GM23338 (cell line): ENCODE results near the gene TTC27. TPM values are rescaled to one million over a fixed set of nuclear protein-coding genes. Genes with fewer than 3 reads are reported as not detected.

Source experiments
- ATAC-seq: fragments of 200-7000 bp; cut with Tn5 transposase; 3 replicates; pipeline ENCODE4 v1.9.1; 2020
- DNase-seq: peaks from one replicate; pipeline ENCODE4 v3.0.0-alpha.2; 2015; ENCODE audit warnings: low spot score
- H2AFZ ChIP-seq: fragments of 200-600 bp; sonication (generic); 2 replicates; pipeline ENCODE4 v1.8.0; 2016; ENCODE audit warnings: antibody characterized with exemption, mild to moderate bottlenecking, moderate library complexity
- H3F3A ChIP-seq: fragments of 200-600 bp; sonication (generic); replicated peaks from 2 replicates; pipeline ENCODE4 v1.8.0; 2017; ENCODE audit warnings: antibody characterized with exemption, mixed run types, low read depth
- H3K27ac ChIP-seq: fragments of 200-600 bp; sonication (generic); 2 replicates; pipeline ENCODE4 v1.6.1; 2016; ENCODE audit warnings: low read depth
- H3K27me3 ChIP-seq: fragments of 200-600 bp; sonication (generic); 2 replicates; pipeline ENCODE4 v1.8.0; 2016; ENCODE audit warnings: mild to moderate bottlenecking, mixed run types, moderate library complexity; ENCODE audit not compliant: insufficient read depth
- H3K36me3 ChIP-seq: fragments of 200-600 bp; sonication (generic); 2 replicates; pipeline ENCODE4 v1.8.0; 2016; ENCODE audit warnings: mild to moderate bottlenecking; ENCODE audit not compliant: insufficient read depth
- H3K4me1 ChIP-seq: fragments of 200-600 bp; sonication (generic); 2 replicates; pipeline ENCODE4 v1.8.0; 2016; ENCODE audit warnings: mild to moderate bottlenecking, moderate library complexity; ENCODE audit not compliant: insufficient read depth
- H3K4me2 ChIP-seq: fragments of 200-600 bp; sonication (generic); 2 replicates; pipeline ENCODE4 v1.7.1; 2017; ENCODE audit warnings: mixed run types
- H3K4me3 ChIP-seq: fragments of 200-600 bp; sonication (generic); 2 replicates; pipeline ENCODE4 v1.6.1; 2016; ENCODE audit warnings: mixed run types
- H3K79me2 ChIP-seq: fragments of 200-600 bp; sonication (generic); replicated peaks from 2 replicates; pipeline ENCODE4 v1.8.0; 2017; ENCODE audit warnings: mild to moderate bottlenecking; ENCODE audit not compliant: insufficient read depth
- H3K9me2 ChIP-seq: fragments of 200-600 bp; sonication (generic); 2 replicates; pipeline ENCODE4 v1.8.0; 2017; ENCODE audit not compliant: insufficient read depth
- H4K20me1 ChIP-seq: fragments of 200-600 bp; sonication (generic); replicated peaks from 2 replicates; pipeline ENCODE4 v1.8.0; 2017; ENCODE audit warnings: mild to moderate bottlenecking; ENCODE audit not compliant: insufficient read depth
- H3K27ac Mint-ChIP-seq: 2 replicates; pipeline ENCODE4 v1.8.0; 2020; ENCODE audit warnings: inconsistent platforms, mild to moderate bottlenecking, moderate library complexity, mixed read lengths
- H3K27me3 Mint-ChIP-seq: 3 replicates; pipeline ENCODE4 v1.8.0; 2022; ENCODE audit warnings: low read depth, mild to moderate bottlenecking, moderate library complexity, mixed read lengths, inconsistent platforms; ENCODE audit not compliant: insufficient read depth, poor library complexity
- H3K36me3 Mint-ChIP-seq: 3 replicates; pipeline ENCODE4 v1.8.0; 2021; ENCODE audit warnings: low read depth, mild to moderate bottlenecking, inconsistent platforms, moderate library complexity, mixed read lengths
- H3K4me1 Mint-ChIP-seq: 3 replicates; pipeline ENCODE4 v1.8.0; 2020; ENCODE audit warnings: mild to moderate bottlenecking, inconsistent platforms, mixed read lengths
- H3K4me3 Mint-ChIP-seq: 3 replicates; pipeline ENCODE4 v1.8.0; 2021; ENCODE audit warnings: moderate library complexity, mild to moderate bottlenecking, inconsistent platforms, mixed read lengths
- H3K9me3 Mint-ChIP-seq: 3 replicates; pipeline ENCODE4 v1.8.0; 2020; ENCODE audit warnings: moderate library complexity, mild to moderate bottlenecking, inconsistent platforms, mixed read lengths
- CREB1 ChIP-seq: fragments of 250-450 bp; sonication (Bioruptor Pico); IDR thresholded peaks from 2 replicates; pipeline ENCODE4 v1.5.0; 2020; ENCODE audit warnings: low read depth, mild to moderate bottlenecking, moderate library complexity
- CTCF ChIP-seq, 2 experiments: fragments of 200-600 bp in 1 of 2; sonication (generic) in 1 of 2; conservative IDR thresholded peaks; 2 replicates each; pipeline versions ENCODE4 v1.5.1 to v1.6.1; 2016 to 2017; ENCODE audit warnings: antibody characterized with exemption in 2 of 2, low read depth in 2 of 2, mild to moderate bottlenecking in 2 of 2, moderate library complexity in 1 of 2
- ETS1 ChIP-seq: IDR thresholded peaks from 2 replicates; pipeline ENCODE4 v1.6.1; 2016; ENCODE audit warnings: antibody characterized with exemption
- EZH2 ChIP-seq: fragments of 200-600 bp; sonication (generic); IDR thresholded peaks from one replicate; pipeline ENCODE4 v1.8.0; 2017; ENCODE audit warnings: antibody characterized with exemption, mild to moderate bottlenecking, low read depth; ENCODE audit not compliant: unreplicated experiment
- EZH2phosphoT487 ChIP-seq: fragments of 200-600 bp; sonication (generic); IDR thresholded peaks from one replicate; pipeline ENCODE4 v1.8.1; 2018; ENCODE audit warnings: antibody characterized with exemption; ENCODE audit not compliant: unreplicated experiment
- JUNB ChIP-seq: IDR thresholded peaks from one replicate; pipeline ENCODE4 v1.6.1; 2016; ENCODE audit warnings: antibody characterized with exemption; ENCODE audit not compliant: unreplicated experiment
- NANOG ChIP-seq: IDR thresholded peaks from 2 replicates; pipeline ENCODE4 v1.6.1; 2016; ENCODE audit warnings: antibody characterized with exemption, borderline replicate concordance
- STAT1 ChIP-seq: IDR thresholded peaks from one replicate; pipeline ENCODE4 v1.6.1; 2016; ENCODE audit warnings: antibody characterized with exemption; ENCODE audit not compliant: unreplicated experiment
- ZNF114 ChIP-seq: fragments of 250-450 bp; sonication (Bioruptor Pico); IDR thresholded peaks from 2 replicates; pipeline ENCODE4 v1.5.0; 2020; ENCODE audit warnings: mild to moderate bottlenecking, moderate library complexity
- ZNF331 ChIP-seq: fragments of 250-450 bp; sonication (Bioruptor Pico); IDR thresholded peaks from 2 replicates; pipeline ENCODE4 v1.5.0; 2020; ENCODE audit warnings: low read depth, mild to moderate bottlenecking, moderate library complexity
- ZNF462 ChIP-seq: fragments of 250-450 bp; sonication (Bioruptor Pico); IDR thresholded peaks from 2 replicates; pipeline ENCODE4 v1.5.0; 2020; ENCODE audit warnings: mild to moderate bottlenecking, moderate library complexity
- polyA plus RNA-seq: library from polyadenylated mRNA; unstranded; fragments of >200 nt; fragmentation: Nextera tagmentation; extraction: Ambion mirVana; gene quantifications from 2 replicates; pipeline ENCODE4 v1.2.1, GENCODE V29; 2016
- total RNA-seq: library from RNA; depleted of rRNA; stranded (reverse); fragments of >200 nt; shearing (Covaris generic); gene quantifications from 2 replicates; pipeline ENCODE4 v1.2.3, GENCODE V29; 2014

Gene TTC27
- total and polyA plus RNA-seq, 2 experiments from 2014 or later = 11.8 to 41.3 TPM

- H3K27ac ChIP-seq = no peak overlapping the region
- H3K4me1 Mint-ChIP-seq = no peaks in the 10 kb centered on the region
- H3K27ac Mint-ChIP-seq = no peak overlapping the region
- TF ChIP-seq ZNF114 (CRISPR knock-in tag) = no peak
- peaks cover 2% of the 10 kb centered on the region for H3K27me3 Mint-ChIP-seq
- peaks cover 4% of the 10 kb centered on the region; the same call in 1 of the 2 replicates for H3K9me2 ChIP-seq
- ATAC-seq (no peak), DNase-seq (no peak)
- H4K20me1 ChIP-seq = peaks cover 4% of the 10 kb centered on the region; the same call in 1 of the 2 replicates
- H3K4me3 ChIP-seq = no peak overlapping the region
- no peaks in the 10 kb centered on the region for H3K4me1 ChIP-seq
- H3K36me3 ChIP-seq = no peaks in the 10 kb centered on the region
- H3K4me2 ChIP-seq = no peak overlapping the region
- H3F3A ChIP-seq = no peaks in the 10 kb centered on the region
- no peaks in the 10 kb centered on the region for H3K27me3 ChIP-seq
- H3K79me2 ChIP-seq = no peaks in the 10 kb centered on the region
- H3K36me3 Mint-ChIP-seq = peaks cover 15% of the 10 kb centered on the region
- H2AFZ ChIP-seq = no peak overlapping the region
- no peak overlapping the region for H3K4me3 Mint-ChIP-seq
- H3K9me3 Mint-ChIP-seq = peaks cover 3% of the 10 kb centered on the region; the same call in 1 of the 3 replicates
These were observed 92.9 kb downstream of the TTC27 start for GRCh38 chr2:32720771-32721170.

GRCh38 chr2:32721376-32721775, 93.5 kb downstream of the TTC27 start:
- ATAC-seq (no peak), DNase-seq (no peak)
- H3K4me1 Mint-ChIP-seq = no peaks in the 10 kb centered on the region
- H3K4me3 ChIP-seq = no peak overlapping the region
- H3K36me3 ChIP-seq = no peaks in the 10 kb centered on the region
- no peaks in the 10 kb centered on the region for H3K4me1 ChIP-seq
- H3K9me2 ChIP-seq = peaks cover 4% of the 10 kb centered on the region
- H3K27me3 ChIP-seq = no peaks in the 10 kb centered on the region
- H3K4me3 Mint-ChIP-seq = no peak overlapping the region
- peaks cover 2% of the 10 kb centered on the region for H3K27me3 Mint-ChIP-seq
- H3K27ac ChIP-seq = no peak overlapping the region
- no peak overlapping the region for H3K4me2 ChIP-seq
- H3K79me2 ChIP-seq = no peaks in the 10 kb centered on the region
- peaks cover 7% of the 10 kb centered on the region; the same call in 2 of the 3 replicates for H3K9me3 Mint-ChIP-seq
- H4K20me1 ChIP-seq = peaks cover 4% of the 10 kb centered on the region; the same call in 1 of the 2 replicates
- no peak overlapping the region; the same call in 1 of the 2 replicates for H3K27ac Mint-ChIP-seq
- H2AFZ ChIP-seq = no peak overlapping the region
- H3K36me3 Mint-ChIP-seq = peaks cover 20% of the 10 kb centered on the region
- no peaks in the 10 kb centered on the region for H3F3A ChIP-seq
- TF ChIP-seq EZH2 (no peak), ZNF331 (CRISPR knock-in tag) (no peak), EZH2phosphoT487 (no peak), STAT1 (no peak), ETS1 (no peak), JUNB (no peak), CTCF (conservative IDR thresholded peaks at IDR 0.05; ENCODE audit: low read depth in 2 of 2) (no peak), NANOG (no peak), ZNF462 (no peak), CREB1 (CRISPR knock-in tag) (no peak)
